Measurements from ENCODE around the gene SMU1. TPM values are rescaled to one million over a fixed set of nuclear protein-coding genes. Genes with fewer than 3 reads are reported as not detected.

Gene SMU1
- total RNA-seq, 1 experiment from 2014 or later = 30.5 TPM

DNA sequence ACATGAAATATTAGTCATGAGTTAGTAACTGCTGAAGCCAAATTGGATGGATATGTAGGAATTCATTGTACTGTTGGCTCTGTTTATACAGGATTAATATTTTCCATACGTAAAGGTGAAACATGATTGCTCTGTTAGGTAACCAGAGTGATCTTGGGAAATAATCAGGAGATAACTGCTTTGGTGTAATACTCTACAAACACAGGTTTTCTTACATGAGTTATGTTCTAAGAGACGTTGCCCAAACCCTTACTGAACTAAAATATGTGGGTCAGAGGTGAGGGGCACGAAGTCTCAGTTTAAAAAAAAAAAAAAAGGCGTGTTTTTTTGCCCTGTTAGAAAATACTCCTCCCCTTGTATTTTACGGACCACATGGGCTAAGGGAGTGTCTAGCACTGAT, 43.6 kb downstream of the SMU1 start:
- intact Hi-C loops (cut with micrococcal nuclease) = no loop called here
- Histone ChIP-seq H3K27ac (ENCODE audit: low read depth, low read length) (no peak overlapping the region), H4K20me1 (ENCODE audit: insufficient read depth) (peaks cover 52% of the 10 kb centered on the region; the same call in 1 of the 2 replicates), H3K4me2 (ENCODE audit: low read length) (no peak overlapping the region), H3K9ac (ENCODE audit: low read length) (no peak overlapping the region), H3K4me1 (ENCODE audit: control insufficient read depth in 1 of 2, insufficient read depth in 2 of 2, low read length in 2 of 2) (no peaks in the 10 kb centered on the region; a peak in 1 of 4 replicates), H3K36me3 (ENCODE audit: control insufficient read depth in 1 of 2, insufficient read depth in 2 of 2, low read length in 2 of 2) (peaks cover 75 to 89% of the 10 kb centered on the region in 2 experiments), H3K27me3 (ENCODE audit: insufficient read depth, low read length) (no peaks in the 10 kb centered on the region), H3K9me2 (ENCODE audit: insufficient read depth) (no peaks in the 10 kb centered on the region), H3K4me3 (replicated peaks in 1 of 2; ENCODE audit: low read depth in 1 of 2, low read length in 2 of 2) (no peak overlapping the region), H3K79me2 (ENCODE audit: insufficient read depth, low read length) (peaks cover 98% of the 10 kb centered on the region), H3K9me3 (ENCODE audit: control insufficient read depth in 1 of 2, insufficient read depth in 1 of 2, low read depth in 1 of 2, low read length in 2 of 2) (no peaks in the 10 kb centered on the region), H2AFZ (ENCODE audit: low read depth, low read length, poor library complexity, severe bottlenecking) (no peak overlapping the region)
- ATAC-seq (no peak), DNase-seq (ENCODE audit: low read depth, low spot score) (no peak)
- no TSS peak for BruUV-seq (replicated peaks)
- RAD21 ChIA-PET (ENCODE audit: low non-redundant PET in 1 of 2, low total read pairs in 2 of 2, uncharacterized antibody in 2 of 2, unreplicated experiment in 2 of 2) = no interaction called here
- CTCF ChIA-PET = no interaction called here
- POLR2A ChIA-PET = no interaction called here
- TF ChIP-seq CEBPB (IDR thresholded peaks at IDR 0.05; ENCODE audit: low read depth) (no peak), EZH2phosphoT487 (IDR thresholded peaks at IDR 0.05; ENCODE audit: borderline replicate concordance) (no peak), POLR2AphosphoS5 (IDR thresholded peaks at IDR 0.05; ENCODE audit: low read depth, low read length) (0 out of 2 replicates have a peak, but pooled peaks have one; percentile 11), CBX3 (IDR thresholded peaks at IDR 0.05; ENCODE audit: low read depth) (no peak), JUND (IDR thresholded peaks at IDR 0.05) (no peak), ZNF274 (IDR thresholded peaks at IDR 0.05; ENCODE audit: low read depth, low read length) (no peak), TCF7L2 (IDR thresholded peaks at IDR 0.05; ENCODE audit: borderline replicate concordance, extremely low read depth, insufficient read depth, insufficient read length) (no peak)

DNA sequence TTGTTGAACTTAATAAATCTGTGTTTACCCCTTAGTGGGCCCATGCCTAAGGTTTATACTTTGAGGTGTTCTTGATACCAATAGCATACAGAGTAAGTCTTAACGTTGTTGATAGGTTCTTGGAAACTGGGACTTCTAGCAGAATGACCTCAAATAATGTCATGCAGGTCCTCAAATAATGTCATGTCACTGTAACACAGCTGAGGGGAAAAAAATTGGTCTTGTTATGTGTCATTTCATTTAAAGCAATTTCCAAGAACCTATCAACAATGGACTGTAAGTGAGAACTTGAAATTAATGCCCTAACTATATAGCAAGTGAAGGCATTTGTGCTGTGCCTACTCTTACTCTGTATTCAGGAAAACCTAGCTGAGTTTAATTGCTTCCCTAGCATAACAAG, 44.2 kb downstream of the SMU1 start:
- Histone ChIP-seq H3K9ac (ENCODE audit: low read length) (no peak overlapping the region), H3K4me3 (replicated peaks in 1 of 2; ENCODE audit: low read depth in 1 of 2, low read length in 2 of 2) (no peak overlapping the region), H2AFZ (ENCODE audit: low read depth, low read length, poor library complexity, severe bottlenecking) (no peak overlapping the region), H3K27ac (ENCODE audit: low read depth, low read length) (no peak overlapping the region), H3K79me2 (ENCODE audit: insufficient read depth, low read length) (peaks cover 100% of the 10 kb centered on the region), H3K27me3 (ENCODE audit: insufficient read depth, low read length) (no peaks in the 10 kb centered on the region), H4K20me1 (ENCODE audit: insufficient read depth) (peaks cover 54% of the 10 kb centered on the region; the same call in 1 of the 2 replicates), H3K36me3 (ENCODE audit: control insufficient read depth in 1 of 2, insufficient read depth in 2 of 2, low read length in 2 of 2) (peaks cover 76 to 89% of the 10 kb centered on the region in 2 experiments), H3K4me1 (ENCODE audit: control insufficient read depth in 1 of 2, insufficient read depth in 2 of 2, low read length in 2 of 2) (no peaks in the 10 kb centered on the region; a peak in 1 of 4 replicates), H3K4me2 (ENCODE audit: low read length) (no peak overlapping the region), H3K9me2 (ENCODE audit: insufficient read depth) (no peaks in the 10 kb centered on the region), H3K9me3 (ENCODE audit: control insufficient read depth in 1 of 2, insufficient read depth in 1 of 2, low read depth in 1 of 2, low read length in 2 of 2) (no peaks in the 10 kb centered on the region)
- CTCF ChIA-PET = no interaction called here
- intact Hi-C loops (cut with micrococcal nuclease) = no loop called here
- POLR2A ChIA-PET = no interaction called here
- ATAC-seq (no peak), DNase-seq (ENCODE audit: low read depth, low spot score) (no peak)
- RAD21 ChIA-PET (ENCODE audit: low non-redundant PET in 1 of 2, low total read pairs in 2 of 2, uncharacterized antibody in 2 of 2, unreplicated experiment in 2 of 2) = no interaction called here
- BruUV-seq (replicated peaks) = no TSS peak
- no peak for TF ChIP-seq TCF7L2 (IDR thresholded peaks at IDR 0.05; ENCODE audit: borderline replicate concordance, extremely low read depth, insufficient read depth, insufficient read length)
- no peak for TF ChIP-seq SP1 (IDR thresholded peaks at IDR 0.05; ENCODE audit: low read depth)
- TF ChIP-seq, protein P1, sequence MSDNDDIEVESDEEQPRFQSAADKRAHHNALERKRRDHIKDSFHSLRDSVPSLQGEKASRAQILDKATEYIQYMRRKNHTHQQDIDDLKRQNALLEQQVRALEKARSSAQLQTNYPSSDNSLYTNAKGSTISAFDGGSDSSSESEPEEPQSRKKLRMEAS (IDR thresholded peaks at IDR 0.05) = no peak
- no peak for TF ChIP-seq ZFX (IDR thresholded peaks at IDR 0.05)
- TF ChIP-seq, protein P2, sequence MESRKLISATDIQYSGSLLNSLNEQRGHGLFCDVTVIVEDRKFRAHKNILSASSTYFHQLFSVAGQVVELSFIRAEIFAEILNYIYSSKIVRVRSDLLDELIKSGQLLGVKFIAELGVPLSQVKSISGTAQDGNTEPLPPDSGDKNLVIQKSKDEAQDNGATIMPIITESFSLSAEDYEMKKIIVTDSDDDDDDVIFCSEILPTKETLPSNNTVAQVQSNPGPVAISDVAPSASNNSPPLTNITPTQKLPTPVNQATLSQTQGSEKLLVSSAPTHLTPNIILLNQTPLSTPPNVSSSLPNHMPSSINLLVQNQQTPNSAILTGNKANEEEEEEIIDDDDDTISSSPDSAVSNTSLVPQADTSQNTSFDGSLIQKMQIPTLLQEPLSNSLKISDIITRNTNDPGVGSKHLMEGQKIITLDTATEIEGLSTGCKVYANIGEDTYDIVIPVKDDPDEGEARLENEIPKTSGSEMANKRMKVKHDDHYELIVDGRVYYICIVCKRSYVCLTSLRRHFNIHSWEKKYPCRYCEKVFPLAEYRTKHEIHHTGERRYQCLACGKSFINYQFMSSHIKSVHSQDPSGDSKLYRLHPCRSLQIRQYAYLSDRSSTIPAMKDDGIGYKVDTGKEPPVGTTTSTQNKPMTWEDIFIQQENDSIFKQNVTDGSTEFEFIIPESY (IDR thresholded peaks at IDR 0.05; ENCODE audit: extremely low read depth, insufficient replicate concordance, low read length) = no peak
- TF ChIP-seq, protein P3, sequence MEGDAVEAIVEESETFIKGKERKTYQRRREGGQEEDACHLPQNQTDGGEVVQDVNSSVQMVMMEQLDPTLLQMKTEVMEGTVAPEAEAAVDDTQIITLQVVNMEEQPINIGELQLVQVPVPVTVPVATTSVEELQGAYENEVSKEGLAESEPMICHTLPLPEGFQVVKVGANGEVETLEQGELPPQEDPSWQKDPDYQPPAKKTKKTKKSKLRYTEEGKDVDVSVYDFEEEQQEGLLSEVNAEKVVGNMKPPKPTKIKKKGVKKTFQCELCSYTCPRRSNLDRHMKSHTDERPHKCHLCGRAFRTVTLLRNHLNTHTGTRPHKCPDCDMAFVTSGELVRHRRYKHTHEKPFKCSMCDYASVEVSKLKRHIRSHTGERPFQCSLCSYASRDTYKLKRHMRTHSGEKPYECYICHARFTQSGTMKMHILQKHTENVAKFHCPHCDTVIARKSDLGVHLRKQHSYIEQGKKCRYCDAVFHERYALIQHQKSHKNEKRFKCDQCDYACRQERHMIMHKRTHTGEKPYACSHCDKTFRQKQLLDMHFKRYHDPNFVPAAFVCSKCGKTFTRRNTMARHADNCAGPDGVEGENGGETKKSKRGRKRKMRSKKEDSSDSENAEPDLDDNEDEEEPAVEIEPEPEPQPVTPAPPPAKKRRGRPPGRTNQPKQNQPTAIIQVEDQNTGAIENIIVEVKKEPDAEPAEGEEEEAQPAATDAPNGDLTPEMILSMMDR (IDR thresholded peaks at IDR 0.05 in 2 of 3, conservative IDR thresholded peaks at IDR 0.05 in 1 of 3; ENCODE audit: borderline replicate concordance in 1 of 3, insufficient read depth in 1 of 3, low read depth in 2 of 3, low read length in 2 of 3) = no peak
- TF ChIP-seq SRF (IDR thresholded peaks at IDR 0.05; ENCODE audit: low read depth) = no peak
- TF ChIP-seq RAD21 (IDR thresholded peaks at IDR 0.05; ENCODE audit: low read depth) = no peak
- no peak for TF ChIP-seq CEBPB (IDR thresholded peaks at IDR 0.05; ENCODE audit: low read depth)
- TF ChIP-seq POLR2AphosphoS5 (IDR thresholded peaks at IDR 0.05; ENCODE audit: low read depth, low read length) = no peak
- no peak for TF ChIP-seq SIN3A (IDR thresholded peaks at IDR 0.05; ENCODE audit: low read depth)
- TF ChIP-seq EZH2phosphoT487 (IDR thresholded peaks at IDR 0.05; ENCODE audit: borderline replicate concordance) = no peak
- no peak for TF ChIP-seq YY1 (IDR thresholded peaks at IDR 0.05; ENCODE audit: extremely low read depth, insufficient replicate concordance, low read depth, low read length)
- no peak for TF ChIP-seq POLR2A (IDR thresholded peaks at IDR 0.05; ENCODE audit: borderline replicate concordance, extremely low read depth, insufficient read depth, insufficient read length)
- TF ChIP-seq JUND (IDR thresholded peaks at IDR 0.05) = no peak
- no peak for TF ChIP-seq CBX3 (IDR thresholded peaks at IDR 0.05; ENCODE audit: low read depth)
- no peak for TF ChIP-seq ZNF274 (IDR thresholded peaks at IDR 0.05; ENCODE audit: low read depth, low read length)

Measured in HCT116 (cell line).